Hepatocyte (in vitro differentiated cells): Measurements from ENCODE around the gene ATG10. TPM values are rescaled to one million over a fixed set of nuclear protein-coding genes. Genes with fewer than 3 reads are reported as not detected.

Source experiments
- DNase-seq: peaks from one replicate; pipeline ENCODE4 v3.0.0-alpha.2; 2016; ENCODE audit warnings: low spot score
- H2AFZ ChIP-seq: fragments of 200-600 bp; sonication (generic); 2 replicates; pipeline ENCODE4 v1.6.0; 2016; ENCODE audit warnings: antibody characterized with exemption, mild to moderate bottlenecking
- H3K27ac ChIP-seq: fragments of 200-600 bp; sonication (generic); 2 replicates; pipeline ENCODE4 v1.5.1; 2016; ENCODE audit warnings: mild to moderate bottlenecking
- H3K27me3 ChIP-seq: fragments of 200-600 bp; sonication (generic); 2 replicates; pipeline ENCODE4 v1.6.1; 2016
- H3K36me3 ChIP-seq: fragments of 200-600 bp; sonication (generic); replicated peaks from 2 replicates; pipeline ENCODE4 v1.5.1; 2016; ENCODE audit warnings: low read depth; ENCODE audit not compliant: insufficient read depth
- H3K4me1 ChIP-seq: fragments of 200-600 bp; sonication (generic); 2 replicates; pipeline ENCODE4 v1.5.1; 2016; ENCODE audit warnings: mild to moderate bottlenecking, moderate library complexity; ENCODE audit not compliant: insufficient read depth
- H3K4me2 ChIP-seq: fragments of 200-600 bp; sonication (generic); 2 replicates; pipeline ENCODE4 v1.6.0; 2016
- H3K4me3 ChIP-seq: fragments of 200-600 bp; sonication (generic); 2 replicates; pipeline ENCODE4 v1.5.1; 2016; ENCODE audit warnings: mild to moderate bottlenecking
- H3K79me2 ChIP-seq: fragments of 200-600 bp; sonication (generic); 2 replicates; pipeline ENCODE4 v1.6.0; 2017; ENCODE audit warnings: mild to moderate bottlenecking
- H3K9me2 ChIP-seq: fragments of 200-600 bp; sonication (generic); replicated peaks from 2 replicates; pipeline ENCODE4 v1.6.0; 2017; ENCODE audit warnings: mild to moderate bottlenecking; ENCODE audit not compliant: insufficient read depth
- H3K9me3 ChIP-seq: fragments of 200-600 bp; sonication (generic); 2 replicates; pipeline ENCODE4 v1.5.1; 2016; ENCODE audit warnings: low read depth, mild to moderate bottlenecking
- H4K20me1 ChIP-seq: fragments of 200-600 bp; sonication (generic); 2 replicates; pipeline ENCODE4 v1.6.0; 2016; ENCODE audit warnings: mild to moderate bottlenecking; ENCODE audit not compliant: insufficient read depth, poor library complexity, severe bottlenecking
- EZH2 ChIP-seq: fragments of 200-600 bp; sonication (generic); IDR thresholded peaks from 2 replicates; pipeline ENCODE4 v1.6.1; 2016; ENCODE audit warnings: antibody characterized with exemption, mild to moderate bottlenecking, borderline replicate concordance
- EZH2phosphoT487 ChIP-seq: fragments of 200-600 bp; sonication (generic); IDR thresholded peaks from one replicate; pipeline ENCODE4 v1.6.1; 2018; ENCODE audit warnings: antibody characterized with exemption, mild to moderate bottlenecking, low read depth, moderate library complexity; ENCODE audit not compliant: unreplicated experiment, severe bottlenecking
- WGBS: methylation state at CpG from one replicate; pipeline ENCODE4 v1.1.6; 2016; ENCODE audit warnings: low lambda C conversion rate; ENCODE audit errors: missing lambda C conversion rate; 5-methylcytosine and 5-hydroxymethylcytosine counted together
- polyA plus RNA-seq: library from polyadenylated mRNA; unstranded; fragments of >200 nt; fragmentation: Nextera tagmentation; extraction: Ambion mirVana; gene quantifications from 2 replicates; pipeline ENCODE4 v1.2.1, GENCODE V29; 2016
- total RNA-seq: library from RNA; depleted of rRNA; stranded (reverse); fragments of >200 nt; gene quantifications from 2 replicates; pipeline ENCODE4 v1.2.3, GENCODE V29; 2014
- TF ChIP-seq, protein P1 (sequence below): fragments of 200-600 bp; sonication (generic); IDR thresholded peaks from 2 replicates; pipeline ENCODE4 v1.5.1; 2016; ENCODE audit warnings: antibody characterized with exemption, mild to moderate bottlenecking; ENCODE audit not compliant: poor library complexity

ATG10 gene
- total and polyA plus RNA-seq, 2 experiments from 2014 or later = 11.8 to 13.0 TPM

DNA sequence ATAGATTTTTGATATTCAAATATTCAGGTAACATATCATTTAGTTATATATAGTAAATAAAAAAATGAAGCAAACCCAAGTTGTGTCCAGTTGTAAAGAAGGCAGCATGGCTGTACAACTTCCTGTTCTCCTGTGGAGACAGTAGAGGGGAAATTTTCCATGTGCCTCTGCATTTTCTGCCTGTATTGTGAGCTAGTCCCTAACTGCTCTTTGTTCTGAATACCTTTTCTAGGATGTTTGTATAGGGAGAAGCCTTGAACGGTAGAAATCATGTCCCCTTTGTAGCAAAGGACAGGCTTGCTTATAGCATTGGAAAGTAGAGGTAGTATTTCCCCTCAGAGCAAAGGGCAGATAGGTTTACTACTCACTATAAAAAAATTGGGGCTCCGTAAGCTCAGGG, 319.6 kb downstream of the ATG10 start:
- no peaks in the 10 kb centered on the region for H3K27me3 ChIP-seq
- WGBS = 74% methylated on average over 2 of the region's 2 CpGs
- TF ChIP-seq, protein P1, sequence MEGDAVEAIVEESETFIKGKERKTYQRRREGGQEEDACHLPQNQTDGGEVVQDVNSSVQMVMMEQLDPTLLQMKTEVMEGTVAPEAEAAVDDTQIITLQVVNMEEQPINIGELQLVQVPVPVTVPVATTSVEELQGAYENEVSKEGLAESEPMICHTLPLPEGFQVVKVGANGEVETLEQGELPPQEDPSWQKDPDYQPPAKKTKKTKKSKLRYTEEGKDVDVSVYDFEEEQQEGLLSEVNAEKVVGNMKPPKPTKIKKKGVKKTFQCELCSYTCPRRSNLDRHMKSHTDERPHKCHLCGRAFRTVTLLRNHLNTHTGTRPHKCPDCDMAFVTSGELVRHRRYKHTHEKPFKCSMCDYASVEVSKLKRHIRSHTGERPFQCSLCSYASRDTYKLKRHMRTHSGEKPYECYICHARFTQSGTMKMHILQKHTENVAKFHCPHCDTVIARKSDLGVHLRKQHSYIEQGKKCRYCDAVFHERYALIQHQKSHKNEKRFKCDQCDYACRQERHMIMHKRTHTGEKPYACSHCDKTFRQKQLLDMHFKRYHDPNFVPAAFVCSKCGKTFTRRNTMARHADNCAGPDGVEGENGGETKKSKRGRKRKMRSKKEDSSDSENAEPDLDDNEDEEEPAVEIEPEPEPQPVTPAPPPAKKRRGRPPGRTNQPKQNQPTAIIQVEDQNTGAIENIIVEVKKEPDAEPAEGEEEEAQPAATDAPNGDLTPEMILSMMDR = no peak

DNA sequence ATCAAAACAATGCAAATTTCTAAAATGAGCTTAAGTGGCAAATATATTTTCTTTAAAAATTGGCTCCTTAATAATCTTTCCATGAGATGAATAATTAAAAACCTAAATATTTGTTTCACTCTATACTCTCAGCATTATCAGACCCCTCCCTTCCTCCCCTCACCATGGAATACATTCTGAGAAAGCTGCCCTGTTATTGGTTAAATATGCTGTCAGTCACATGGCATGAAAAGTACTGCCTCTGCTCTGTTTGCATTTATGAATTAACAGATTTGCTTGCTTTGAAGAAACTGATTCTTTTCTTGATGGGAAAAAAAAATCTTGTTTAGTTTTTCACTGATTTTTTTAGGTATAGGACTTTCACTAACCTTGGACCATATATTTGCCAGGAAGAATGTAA, 323.3 kb downstream of the ATG10 start:
- DNase-seq = no peak
- Histone ChIP-seq H3K79me2 (no peaks in the 10 kb centered on the region), H2AFZ (no peak overlapping the region), H3K4me2 (no peak overlapping the region), H3K27ac (no peak overlapping the region), H3K9me3 (no peaks in the 10 kb centered on the region), H3K27me3 (no peaks in the 10 kb centered on the region), H4K20me1 (no peaks in the 10 kb centered on the region), H3K4me1 (no peaks in the 10 kb centered on the region), H3K4me3 (no peak overlapping the region), H3K36me3 (no peaks in the 10 kb centered on the region), H3K9me2 (no peaks in the 10 kb centered on the region)
- TF ChIP-seq EZH2 = no peak
- TF ChIP-seq, protein P1 = no peak
- TF ChIP-seq EZH2phosphoT487 = no peak

More for the DNA sequence above, 319.6 kb downstream of the ATG10 start:
- Histone ChIP-seq H2AFZ (no peak overlapping the region), H3K9me2 (no peaks in the 10 kb centered on the region), H3K4me1 (no peaks in the 10 kb centered on the region), H3K36me3 (no peaks in the 10 kb centered on the region), H3K79me2 (no peaks in the 10 kb centered on the region), H3K4me3 (no peak overlapping the region), H4K20me1 (no peaks in the 10 kb centered on the region), H3K9me3 (no peaks in the 10 kb centered on the region), H3K4me2 (no peak overlapping the region), H3K27ac (no peak overlapping the region)
- no peak for DNase-seq

DNA sequence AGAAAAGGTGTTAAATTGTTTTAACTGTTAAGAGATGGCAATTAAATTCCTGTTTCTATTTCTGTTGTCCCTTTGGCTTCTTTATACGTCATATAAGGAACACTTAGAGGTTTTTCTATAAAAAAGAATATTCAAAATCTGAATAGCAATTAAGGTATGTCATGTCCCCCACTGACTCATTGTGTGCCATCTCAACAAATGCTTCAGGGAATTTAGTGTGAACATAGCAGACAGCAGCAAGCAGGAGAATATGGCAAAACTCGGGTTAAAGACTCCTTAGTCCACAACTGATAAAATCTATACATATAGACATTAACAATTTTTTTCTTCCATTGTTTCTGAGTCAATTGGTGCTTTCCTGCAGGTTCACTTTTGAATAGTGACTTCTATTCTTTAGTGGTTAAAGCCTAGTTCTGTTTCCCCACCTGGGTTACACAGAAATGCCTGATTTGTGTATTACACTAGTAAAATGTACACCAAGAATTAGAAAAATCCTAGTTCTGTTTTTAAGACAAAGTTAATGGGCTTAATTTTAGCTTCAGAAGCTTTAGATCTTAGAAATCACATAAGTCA, 324.2 kb downstream of the ATG10 start:
- TF ChIP-seq EZH2 = no peak
- no peak for TF ChIP-seq EZH2phosphoT487
- TF ChIP-seq, protein P1 = no peak
- 90% methylated on average over 2 of the region's 2 CpGs for WGBS

DNA sequence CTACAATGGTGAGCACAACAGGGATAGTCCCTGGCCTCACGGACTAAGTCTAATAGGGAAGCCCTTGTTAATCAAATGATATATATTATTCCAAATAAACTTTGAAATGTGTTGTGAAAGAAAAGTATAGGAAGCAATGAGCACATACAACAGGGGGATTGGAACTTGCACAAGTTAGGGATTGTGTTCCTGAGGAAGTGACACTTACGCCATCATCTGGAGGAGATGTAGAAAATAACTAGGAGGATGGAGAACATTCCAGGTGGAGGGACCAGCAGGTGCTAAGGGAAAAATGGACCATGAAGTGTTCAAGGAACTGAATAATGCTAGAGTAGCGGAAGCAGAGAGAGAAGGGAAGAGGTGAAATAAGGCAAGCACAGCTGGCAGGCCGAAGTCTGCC, 325.1 kb downstream of the ATG10 start:
- Histone ChIP-seq H3K4me3 (no peak overlapping the region), H3K36me3 (no peaks in the 10 kb centered on the region), H3K4me1 (no peaks in the 10 kb centered on the region), H3K9me3 (no peaks in the 10 kb centered on the region), H3K79me2 (no peaks in the 10 kb centered on the region), H3K27me3 (no peaks in the 10 kb centered on the region), H2AFZ (no peak overlapping the region), H3K4me2 (no peak overlapping the region), H3K9me2 (no peaks in the 10 kb centered on the region), H3K27ac (no peak overlapping the region), H4K20me1 (no peaks in the 10 kb centered on the region)
- DNase-seq = no peak
- TF ChIP-seq, protein P1 = no peak
- TF ChIP-seq EZH2 = no peak
- TF ChIP-seq EZH2phosphoT487 = no peak
- 90% methylated on average over 4 of the region's 4 CpGs for WGBS

More for the DNA sequence above, 324.2 kb downstream of the ATG10 start:
- no peaks in the 10 kb centered on the region for H4K20me1 ChIP-seq
- H2AFZ ChIP-seq = no peak overlapping the region
- DNase-seq = no peak
- no peaks in the 10 kb centered on the region for H3K4me1 ChIP-seq
- H3K79me2 ChIP-seq = no peaks in the 10 kb centered on the region
- H3K27ac ChIP-seq = no peak overlapping the region
- H3K9me2 ChIP-seq = no peaks in the 10 kb centered on the region
- no peaks in the 10 kb centered on the region for H3K9me3 ChIP-seq
- H3K4me2 ChIP-seq = no peak overlapping the region
- H3K27me3 ChIP-seq = no peaks in the 10 kb centered on the region
- no peaks in the 10 kb centered on the region for H3K36me3 ChIP-seq
- no peak overlapping the region for H3K4me3 ChIP-seq
